GDM1 (cell line): ENCODE measurements around the gene SPANXN3.
"Not testable (repeated sequence)": the region's sequence is repeated elsewhere in the genome, so short reads cannot be mapped to it uniquely, and the experiment has no call there.

ENCODE experiments used
- DNase-seq: peaks from one replicate; lab custom pipeline; 2025; lab: John Stamatoyannopoulos, UW

SPANXN3 gene, protein sequence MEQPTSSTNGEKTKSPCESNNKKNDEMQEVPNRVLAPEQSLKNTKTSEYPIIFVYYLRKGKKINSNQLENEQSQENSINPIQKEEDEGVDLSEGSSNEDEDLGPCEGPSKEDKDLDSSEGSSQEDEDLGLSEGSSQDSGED

DNA sequence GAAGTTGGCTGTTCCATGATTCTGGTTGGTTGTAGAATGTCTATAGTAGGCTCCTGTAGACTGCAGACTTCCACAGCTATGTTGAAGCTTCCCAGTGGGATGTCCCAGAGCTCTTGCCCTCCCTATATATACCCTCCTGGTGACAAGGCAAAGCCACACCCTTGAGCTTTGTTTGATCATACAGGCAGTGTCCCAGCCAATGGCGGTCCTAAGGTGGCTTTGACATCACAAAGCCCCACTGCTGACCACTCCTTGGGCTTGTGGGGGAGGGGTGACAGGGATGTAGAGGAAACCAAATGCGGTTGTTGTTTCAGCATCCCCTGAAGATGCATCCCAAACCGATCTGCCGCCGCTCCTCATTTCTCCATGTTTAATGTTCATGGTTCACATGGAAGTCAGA, at the start of gene SPANXN3:
Gene SPANXN3, minus strand, starts transcription at position 101 of the 400 bp plus-strand sequence. Its CDS starts 84 bp downstream, at position 17.
- DNase-seq: not testable (repeated sequence)

- DNase-seq: no peak
Measured at GRCh38 chrX:143536176-143536575, 18.9 kb upstream of the SPANXN3 start.

DNA sequence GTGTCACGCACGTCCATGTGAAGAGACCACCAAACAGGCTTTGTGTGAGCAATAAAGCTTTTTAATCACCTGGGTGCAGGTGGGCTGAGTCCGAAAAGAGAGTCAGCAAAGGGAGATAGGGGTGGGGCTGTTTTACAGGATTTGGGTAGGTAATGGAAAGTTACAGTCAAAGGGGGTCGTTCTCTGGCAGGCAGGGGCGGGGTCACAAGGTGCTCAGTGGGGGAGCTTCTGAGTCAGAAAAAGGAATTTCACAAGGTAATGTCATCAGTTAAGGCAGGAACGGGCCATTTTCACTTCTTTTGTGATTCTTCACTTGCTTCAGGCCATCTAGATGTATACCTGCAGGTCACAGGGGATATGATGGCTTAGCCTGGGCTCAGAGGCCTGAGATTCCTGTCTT, 15.1 kb downstream of the SPANXN3 start:
- not testable (repeated sequence) for DNase-seq

DNA sequence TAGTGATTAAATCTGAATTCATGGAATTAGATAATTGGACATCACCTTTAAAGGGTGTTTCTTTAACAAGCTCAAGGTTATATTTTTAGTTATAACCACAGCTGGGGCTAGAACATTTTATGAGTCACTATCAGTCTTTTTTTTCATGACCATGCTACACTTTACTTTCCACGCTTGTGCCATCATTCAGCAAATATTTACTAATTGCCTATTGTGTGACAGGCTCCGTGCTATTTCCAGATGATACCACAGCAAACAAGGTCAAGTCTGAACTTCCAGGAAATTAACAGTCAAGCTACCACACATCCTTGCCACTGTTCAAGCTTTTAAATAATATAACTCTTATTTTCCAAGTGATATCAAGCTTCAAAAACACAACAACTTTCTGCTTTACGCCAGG, 16.5 kb downstream of the SPANXN3 start:
- DNase-seq: no peak

GRCh38 chrX:143486105-143486504, 31.2 kb downstream of the SPANXN3 start:
- no peak for DNase-seq

DNA sequence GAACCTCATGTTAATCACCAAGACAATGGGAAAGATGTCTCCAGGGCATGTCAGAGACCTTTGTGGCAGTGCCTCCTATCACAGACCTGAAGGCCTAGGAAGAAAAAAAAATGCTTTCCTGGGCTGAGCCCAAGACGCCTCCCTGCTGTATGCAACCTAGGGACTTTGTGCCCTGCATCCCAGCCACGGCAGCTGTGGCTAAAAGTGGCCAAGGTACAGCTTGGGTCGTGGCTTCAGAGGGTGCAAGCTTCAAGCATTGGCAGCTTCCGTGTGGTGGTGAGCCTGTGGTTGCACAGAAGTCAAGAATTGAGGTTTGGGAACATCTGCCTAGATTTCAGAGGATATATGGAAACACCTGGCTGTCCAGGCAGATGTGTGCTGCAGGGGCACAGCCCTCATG, 40.5 kb downstream of the SPANXN3 start:
- no peak for DNase-seq

DNA sequence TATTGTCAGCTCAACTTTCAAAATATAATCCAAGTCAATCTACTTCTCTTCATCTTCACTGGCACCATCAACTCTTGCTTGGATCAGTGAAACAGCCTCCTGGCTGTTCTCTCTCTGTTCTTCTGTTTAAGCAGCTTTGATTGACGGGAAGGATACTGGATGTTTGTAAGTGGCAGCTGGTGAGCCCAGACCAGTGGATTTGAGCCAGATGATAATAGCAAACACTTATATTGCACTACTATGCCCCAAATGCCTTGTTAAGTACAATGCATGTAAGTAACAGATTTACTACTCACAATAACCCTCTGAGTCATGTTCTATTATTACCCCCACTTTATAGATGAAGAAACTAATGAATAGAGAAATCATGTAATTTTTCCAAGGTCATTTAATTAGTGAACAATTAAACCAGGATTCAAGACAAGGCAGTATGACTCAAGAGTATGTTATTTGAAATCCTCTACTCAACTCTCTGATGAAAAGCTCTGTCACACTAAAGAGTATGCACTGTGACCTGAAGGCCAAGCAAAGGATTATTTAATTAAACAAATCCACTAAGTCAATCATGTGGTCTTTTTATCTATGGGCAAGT, 44.8 kb downstream of the SPANXN3 start:
- DNase-seq: no peak

- no peak for DNase-seq
Measured at GRCh38 chrX:143466130-143466529, 51.1 kb downstream of the SPANXN3 start.

DNA sequence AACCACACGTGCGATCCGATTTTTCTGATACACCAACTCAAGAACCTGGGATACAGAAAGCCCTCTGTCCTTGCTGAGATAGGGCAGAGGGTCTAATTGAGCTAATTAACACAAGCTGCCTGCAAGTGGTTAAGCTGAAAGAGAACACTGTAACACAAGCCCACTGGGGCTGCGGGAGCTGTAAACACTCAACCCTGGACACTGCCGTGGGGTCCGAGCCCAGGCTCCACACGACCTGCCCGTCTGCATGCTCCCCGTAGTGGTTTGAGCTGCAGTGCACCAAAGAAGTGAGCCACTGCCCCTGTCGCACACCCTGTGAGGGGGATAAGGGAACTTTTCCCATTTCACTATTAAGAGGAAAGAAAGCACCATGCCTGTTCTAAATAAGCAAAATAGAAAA, 54.6 kb downstream of the SPANXN3 start:
- no peak for DNase-seq

GRCh38 chrX:143461606-143462005, 55.7 kb downstream of the SPANXN3 start:
- no peak for DNase-seq
